ENCODE measurements around the gene TFCP2.
"Not testable (repeated sequence)": the region's sequence is repeated elsewhere in the genome, so short reads cannot be mapped to it uniquely, and the experiment has no call there.

The TFCP2 gene

GRCh38 chr12:51172515-51173431 lies at the start of gene TFCP2:
TFCP2 (minus strand) TSS chr12:51173135; CDS start chr12:51172422, 713 bp downstream.
- Mint-ChIP-seq H3K27ac (no peak within 1 kb of the TSS), H3K36me3 (ENCODE audit: low read depth) (peaks cover under 1% of the 10 kb centered on the region), H3K4me3 (no peak within 1 kb of the TSS), H3K4me1 (ENCODE audit: low read depth) (peaks cover 16% of the 10 kb centered on the region), H3K9me3 (no peaks in the 10 kb centered on the region), H3K27me3 (no peaks in the 10 kb centered on the region)
- intact Hi-C loops (cut with micrococcal nuclease), result loop anchor here (1.0 to 5.0 kb wide), 2 partner anchors 45 to 67 kb away; partner anchors contain the start of gene POU6F1

- Mint-ChIP-seq H3K27me3 (peaks cover 1% of the 10 kb centered on the region), H3K27ac (no peak overlapping the region), H3K4me3 (no peak overlapping the region), H3K36me3 (ENCODE audit: low read depth) (no peaks in the 10 kb centered on the region), H3K9me3 (no peaks in the 10 kb centered on the region), H3K4me1 (ENCODE audit: low read depth) (peaks cover 8% of the 10 kb centered on the region)
- intact Hi-C loops (cut with micrococcal nuclease), result no loop called here
These were observed 49.5 kb upstream of the TFCP2 start for GRCh38 chr12:51222461-51222860.

GRCh38 chr12:51219857-51220256 lies 46.9 kb upstream of the TFCP2 start:
- H3K27ac Mint-ChIP-seq; H3K27me3 Mint-ChIP-seq; H3K4me3 Mint-ChIP-seq; H3K36me3 Mint-ChIP-seq (ENCODE audit: low read depth); H3K4me1 Mint-ChIP-seq (ENCODE audit: low read depth); H3K9me3 Mint-ChIP-seq: not testable (repeated sequence)
- intact Hi-C loops (cut with micrococcal nuclease), result loop anchor here (5.0 kb wide), 1 partner anchor 48 kb away; the partner anchor contains the start of gene TFCP2

GRCh38 chr12:51219322-51219721 lies 46.4 kb upstream of the TFCP2 start:
- Mint-ChIP-seq H3K4me3 (no peak overlapping the region), H3K27ac (no peak overlapping the region), H3K4me1 (ENCODE audit: low read depth) (peaks cover 8% of the 10 kb centered on the region), H3K9me3 (no peaks in the 10 kb centered on the region), H3K27me3 (peaks cover 1% of the 10 kb centered on the region), H3K36me3 (ENCODE audit: low read depth) (no peaks in the 10 kb centered on the region)
- intact Hi-C loops (cut with micrococcal nuclease), result loop anchor here (5.0 kb wide), 1 partner anchor 47 kb away; the partner anchor contains the start of gene TFCP2

- peaks cover 1% of the 10 kb centered on the region for H3K27me3 Mint-ChIP-seq
- no peaks in the 10 kb centered on the region for H3K36me3 Mint-ChIP-seq (ENCODE audit: low read depth)
- no peaks in the 10 kb centered on the region for H3K9me3 Mint-ChIP-seq
- H3K27ac Mint-ChIP-seq, result peak overlapping the region; percentile 87
- intact Hi-C loops (cut with micrococcal nuclease), result loop anchor here (1.0 to 5.0 kb wide), 2 partner anchors 34 to 46 kb away; partner anchors contain the start of gene TFCP2
- H3K4me3 Mint-ChIP-seq, result peak overlapping the region; percentile 81
- H3K4me1 Mint-ChIP-seq (ENCODE audit: low read depth), result peaks cover 8% of the 10 kb centered on the region
These were observed 45.7 kb upstream of the TFCP2 start for GRCh38 chr12:51218607-51219161.

- Mint-ChIP-seq H3K36me3 (ENCODE audit: low read depth) (no peaks in the 10 kb centered on the region), H3K4me3 (peak within 1 kb of the TSS; percentile 81), H3K4me1 (ENCODE audit: low read depth) (peaks cover 8% of the 10 kb centered on the region), H3K9me3 (no peaks in the 10 kb centered on the region), H3K27ac (peak within 1 kb of the TSS; percentile 87), H3K27me3 (peaks cover 1% of the 10 kb centered on the region)
- intact Hi-C loops (cut with micrococcal nuclease), result loop anchor here (1.0 to 5.0 kb wide), 2 partner anchors 34 to 46 kb away; partner anchors contain the start of gene TFCP2
These were observed 45.2 kb upstream of the TFCP2 start, which contains the start of gene POU6F1 for GRCh38 chr12:51217968-51218606. POU6F1 (minus strand) TSS chr12:51218062; CDS start chr12:51206836, 11,226 bp downstream.

GRCh38 chr12:51217133-51217967 lies 44.4 kb upstream of the TFCP2 start:
- H3K36me3 Mint-ChIP-seq (ENCODE audit: low read depth), result no peaks in the 10 kb centered on the region
- no peaks in the 10 kb centered on the region for H3K9me3 Mint-ChIP-seq
- peak overlapping the region; percentile 87 for H3K27ac Mint-ChIP-seq
- H3K4me1 Mint-ChIP-seq (ENCODE audit: low read depth), result peaks cover 8% of the 10 kb centered on the region
- H3K4me3 Mint-ChIP-seq, result peak overlapping the region; percentile 81
- peaks cover 1% of the 10 kb centered on the region for H3K27me3 Mint-ChIP-seq
- intact Hi-C loops (cut with micrococcal nuclease), result loop anchor here (5.0 kb wide), 1 partner anchor 45 kb away; the partner anchor contains the start of gene TFCP2

- Mint-ChIP-seq H3K4me3 (peak overlapping the region; percentile 55), H3K27ac (no peak overlapping the region), H3K4me1 (ENCODE audit: low read depth) (peaks cover 8% of the 10 kb centered on the region), H3K27me3 (peaks cover 1% of the 10 kb centered on the region), H3K36me3 (ENCODE audit: low read depth) (no peaks in the 10 kb centered on the region), H3K9me3 (no peaks in the 10 kb centered on the region)
- intact Hi-C loops (cut with micrococcal nuclease), result loop anchor here (5.0 kb wide), 1 partner anchor 44 kb away; the partner anchor contains the start of gene TFCP2
These were observed 43.7 kb upstream of the TFCP2 start for GRCh38 chr12:51216642-51217041.

- Mint-ChIP-seq H3K4me1 (ENCODE audit: low read depth) (peaks cover 8% of the 10 kb centered on the region), H3K4me3 (no peak overlapping the region), H3K36me3 (ENCODE audit: low read depth) (no peaks in the 10 kb centered on the region), H3K27me3 (peaks cover 4% of the 10 kb centered on the region), H3K27ac (no peak overlapping the region), H3K9me3 (no peaks in the 10 kb centered on the region)
- intact Hi-C loops (cut with micrococcal nuclease), result loop anchor here (5.0 kb wide), 1 partner anchor 43 kb away; the partner anchor contains the start of gene TFCP2
These were observed 42.0 kb upstream of the TFCP2 start for GRCh38 chr12:51214895-51215294.

- Mint-ChIP-seq H3K36me3 (ENCODE audit: low read depth) (no peaks in the 10 kb centered on the region), H3K27me3 (peaks cover 5% of the 10 kb centered on the region), H3K27ac (no peak overlapping the region), H3K9me3 (no peaks in the 10 kb centered on the region), H3K4me3 (no peak overlapping the region), H3K4me1 (ENCODE audit: low read depth) (no peaks in the 10 kb centered on the region)
- intact Hi-C loops (cut with micrococcal nuclease), result no loop called here
These were observed 37.9 kb upstream of the TFCP2 start for GRCh38 chr12:51210690-51211395.

GRCh38 chr12:51209259-51209658 lies 36.3 kb upstream of the TFCP2 start:
- peaks cover 5% of the 10 kb centered on the region for H3K27me3 Mint-ChIP-seq
- intact Hi-C loops (cut with micrococcal nuclease), result no loop called here
- no peaks in the 10 kb centered on the region for H3K4me1 Mint-ChIP-seq (ENCODE audit: low read depth)
- H3K4me3 Mint-ChIP-seq, result no peak overlapping the region
- H3K36me3 Mint-ChIP-seq (ENCODE audit: low read depth), result no peaks in the 10 kb centered on the region
- H3K9me3 Mint-ChIP-seq, result no peaks in the 10 kb centered on the region
- no peak overlapping the region for H3K27ac Mint-ChIP-seq

GRCh38 chr12:51208016-51208660 lies 35.2 kb upstream of the TFCP2 start:
- intact Hi-C loops (cut with micrococcal nuclease), result no loop called here
- H3K27me3 Mint-ChIP-seq, result peaks cover 5% of the 10 kb centered on the region

More at GRCh38 chr12:51208016-51208660, 35.2 kb upstream of the TFCP2 start:
- no peaks in the 10 kb centered on the region for H3K9me3 Mint-ChIP-seq
- H3K27ac Mint-ChIP-seq, result peak overlapping the region; percentile 25
- H3K36me3 Mint-ChIP-seq (ENCODE audit: low read depth), result no peaks in the 10 kb centered on the region
- no peak overlapping the region for H3K4me3 Mint-ChIP-seq
- no peaks in the 10 kb centered on the region for H3K4me1 Mint-ChIP-seq (ENCODE audit: low read depth)
